Activated CD8-positive, alpha-beta memory T cell treated with anti-CD3 and anti-CD28 coated beads for 4 hours (primary cell): ENCODE measurements around the gene ORC6.

Source experiments
- DNase-seq, 2 donors: peaks; one replicate each; pipeline ENCODE4 v3.0.0-alpha.2; 2020; ENCODE audit warnings: low read depth in 2 of 2

ORC6 gene

DNA sequence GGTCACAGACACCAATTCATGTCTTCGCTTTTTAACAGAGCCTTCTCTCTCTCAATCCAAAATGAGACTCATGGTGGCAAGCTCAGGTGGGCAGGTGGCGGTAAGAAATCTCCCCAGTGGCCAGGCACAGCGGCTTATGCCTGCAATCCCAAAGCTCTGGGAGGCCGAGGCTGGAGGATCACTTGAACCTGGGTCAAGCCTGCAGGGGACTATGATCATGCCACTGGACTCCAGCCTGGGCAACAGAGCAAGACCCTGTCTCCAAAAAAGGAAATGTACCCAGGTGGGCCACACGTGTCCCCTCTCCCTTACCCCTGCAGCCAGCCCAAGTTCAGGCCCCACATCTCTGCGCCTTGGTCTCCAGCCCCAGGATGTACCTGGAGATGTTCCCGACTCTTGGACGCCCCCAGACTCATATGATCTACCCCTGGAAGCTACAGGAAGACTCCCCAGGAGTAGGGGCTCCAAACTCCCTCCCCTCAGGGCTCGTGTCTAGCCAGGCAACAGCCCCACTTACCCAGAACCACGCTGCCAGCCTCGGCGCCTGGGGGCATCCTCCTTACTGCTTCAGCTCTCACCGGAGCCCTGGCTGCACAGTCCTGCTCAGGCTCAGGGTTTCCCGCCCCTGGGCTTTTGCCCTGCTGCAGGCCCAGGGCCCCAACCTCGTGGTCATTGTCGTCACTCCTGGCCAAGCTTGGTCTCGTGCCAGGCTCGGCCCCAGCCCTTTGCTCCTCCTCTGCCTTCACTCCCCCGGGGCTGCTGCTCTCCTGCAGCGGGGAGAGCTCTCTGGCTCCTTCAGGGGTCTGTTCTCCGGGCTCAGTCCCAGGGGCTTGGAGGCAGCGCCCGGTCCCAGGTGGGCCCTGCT, 42.5 kb downstream of the ORC6 start:
- DNase-seq: no peak

DNA sequence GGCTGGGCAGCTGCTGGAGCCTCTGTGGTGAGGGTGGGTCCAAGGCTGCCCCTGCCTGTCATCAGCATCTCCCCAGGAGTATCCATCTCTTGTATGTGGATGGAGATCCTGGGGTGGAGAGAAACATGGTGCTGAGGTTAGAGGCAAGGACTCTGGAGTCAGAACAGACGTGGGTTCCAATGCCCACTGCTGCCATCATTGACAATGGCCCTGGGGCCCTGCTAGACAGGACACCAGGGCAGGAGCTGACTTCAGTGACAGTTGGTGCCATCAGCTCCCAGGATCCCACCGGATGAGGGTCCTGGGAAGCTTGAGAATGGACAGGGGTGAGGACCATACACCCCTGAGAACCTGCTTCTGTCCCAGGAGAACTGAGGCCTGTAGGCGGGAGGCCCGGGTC, 43.1 kb downstream of the ORC6 start:
- no peak for DNase-seq

DNA sequence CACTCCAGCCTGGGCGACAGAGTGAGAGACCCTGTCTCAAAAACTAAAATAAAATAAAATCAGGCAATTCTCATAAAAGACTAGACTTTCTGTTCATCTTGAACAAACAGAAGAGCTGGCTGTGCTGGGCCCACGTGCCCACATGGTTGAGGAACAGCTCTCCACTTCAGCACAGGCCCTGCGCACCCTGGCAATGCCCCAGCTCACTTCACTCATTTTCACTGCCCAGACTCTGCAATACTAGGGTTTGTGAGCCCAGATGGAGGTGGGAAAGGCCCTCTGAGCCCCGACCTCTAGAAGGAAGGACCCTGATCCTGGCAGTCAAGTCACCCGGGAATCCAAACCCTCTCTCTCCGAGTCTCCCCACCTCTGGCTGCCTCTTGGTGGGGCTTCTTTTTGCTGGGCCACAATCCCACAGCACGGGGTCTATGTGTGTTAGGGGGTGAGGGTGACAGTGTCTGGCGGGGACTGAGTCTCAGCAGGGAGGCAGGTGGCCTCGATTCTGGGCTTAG, 43.9 kb downstream of the ORC6 start:
- no peak for DNase-seq

GRCh38 chr16:46736695-46737094, 47.2 kb downstream of the ORC6 start:
- no peak for DNase-seq

DNA sequence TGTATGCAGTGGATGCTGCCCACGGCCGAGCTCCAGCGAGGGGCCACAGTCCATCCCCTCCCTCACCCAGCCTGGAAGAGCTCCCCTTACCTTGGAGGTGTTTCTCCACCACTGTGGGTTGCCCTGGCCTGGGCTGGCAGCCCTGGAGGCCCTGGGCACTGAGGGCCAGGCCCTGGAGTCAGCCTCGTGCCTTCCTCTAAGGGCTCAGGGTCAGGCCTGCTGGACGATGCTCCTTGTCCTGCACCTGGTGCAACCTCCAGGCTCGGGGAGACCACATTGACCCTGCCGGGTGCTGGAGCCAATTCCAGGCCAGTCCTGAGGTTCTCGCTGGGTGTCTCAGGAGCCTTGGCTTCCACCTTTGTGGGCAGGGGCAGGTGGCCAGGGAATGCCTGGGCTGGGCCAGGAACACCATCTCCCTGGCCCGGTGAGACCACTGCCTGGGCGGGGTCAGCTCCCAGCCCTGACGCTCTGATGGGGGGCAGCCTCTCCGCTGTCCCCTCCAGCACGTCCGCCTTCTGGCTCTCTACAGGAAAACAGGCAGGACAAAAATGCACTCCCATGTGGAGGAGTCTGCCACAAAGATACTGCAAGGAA, 48.3 kb downstream of the ORC6 start:
- no peak for DNase-seq

DNA sequence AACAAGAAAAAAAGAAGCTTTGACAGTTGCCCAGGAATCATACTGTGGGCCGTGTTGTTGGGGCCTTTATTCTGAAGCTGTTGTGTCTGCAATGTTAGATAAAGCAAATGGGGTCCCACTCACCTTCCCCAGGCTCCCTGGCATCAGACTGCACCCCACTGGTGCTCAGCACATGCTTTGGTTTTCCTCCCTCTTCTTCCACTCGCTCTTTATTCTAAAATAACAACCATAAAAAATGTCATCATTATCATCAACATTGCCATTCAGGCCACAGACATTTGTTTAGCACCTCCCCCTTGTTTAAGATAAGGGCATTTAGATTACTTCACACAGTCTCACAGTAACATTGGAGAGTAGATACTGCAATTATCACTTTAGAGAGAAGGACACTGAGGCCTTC, 50.5 kb downstream of the ORC6 start:
- DNase-seq: no peak

GRCh38 chr16:46743232-46743719, 53.8 kb downstream of the ORC6 start:
- DNase-seq: no peak

DNA sequence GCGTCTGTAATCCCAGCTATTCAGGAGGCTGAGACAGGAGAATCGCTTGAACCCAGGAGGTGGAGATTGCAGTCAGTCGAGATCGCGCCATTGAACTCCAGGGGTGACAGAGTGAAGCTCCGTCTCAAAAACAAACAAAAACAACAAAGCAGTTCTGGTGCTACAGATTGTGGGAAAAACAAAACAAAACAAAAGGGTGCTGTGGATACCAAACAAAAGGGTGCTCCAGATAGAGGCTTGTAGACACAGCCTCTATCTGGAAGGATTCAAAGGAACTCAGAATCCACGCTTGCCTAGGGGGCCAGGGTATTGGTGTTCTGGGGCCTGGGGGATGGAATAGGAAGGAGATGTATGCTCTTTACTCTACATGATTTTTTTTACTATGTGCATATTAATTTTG, 56.2 kb downstream of the ORC6 start:
- DNase-seq: no peak

DNA sequence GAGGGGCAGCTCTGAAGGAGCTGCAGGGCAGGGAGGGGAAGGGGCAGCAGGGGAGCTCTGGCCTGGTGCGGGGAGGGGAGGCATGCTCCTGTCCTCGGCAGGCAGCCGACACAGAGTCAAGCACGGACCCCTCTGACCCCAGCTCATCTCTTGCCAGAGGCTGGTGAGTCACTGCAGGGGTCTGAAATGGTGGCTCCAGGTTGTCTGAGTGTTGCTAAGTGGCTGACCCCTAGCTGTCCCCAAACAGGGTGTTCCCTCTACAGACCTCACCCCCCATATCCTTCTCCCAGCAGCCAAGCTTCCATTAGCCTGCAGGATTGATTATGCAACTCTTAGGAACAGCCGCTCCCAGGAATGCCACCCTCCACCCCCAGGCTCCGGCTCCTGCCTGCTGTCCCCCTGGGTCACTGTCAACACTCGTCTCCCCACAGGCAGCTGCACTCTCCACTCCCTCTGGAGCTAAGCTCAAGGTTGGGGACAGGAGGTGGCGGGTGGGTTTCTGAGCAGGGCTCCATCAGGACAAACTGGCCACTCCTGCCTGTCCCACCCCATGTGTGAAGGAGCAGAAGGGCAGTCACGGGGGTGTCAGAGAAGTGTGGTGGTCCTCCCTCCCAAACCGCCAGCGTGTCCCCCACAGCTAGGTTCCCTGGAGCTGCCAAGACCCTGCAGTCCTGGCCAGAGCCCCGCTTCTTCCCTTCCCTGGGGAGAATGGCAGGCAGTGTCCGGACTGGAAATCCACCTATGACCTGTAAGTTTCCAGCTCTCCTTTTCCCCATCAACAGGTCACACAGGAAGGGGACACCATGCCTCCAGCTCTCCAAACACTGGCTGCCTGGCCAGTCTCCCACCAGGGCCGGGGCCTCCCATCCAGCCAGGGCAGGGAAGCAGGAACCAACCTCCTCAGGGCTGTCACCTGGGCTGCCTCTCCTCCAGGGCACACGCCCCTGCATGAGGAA, 57.6 kb downstream of the ORC6 start:
- DNase-seq: no peak
